HG02938 (cell line): ENCODE measurements around the gene PANX3.
A peak's percentile ranks its signal among the peaks of the same experiment; 100 is the strongest.

Experiments used
- ATAC-seq: cut with Tn5 transposase; IDR thresholded peaks from one replicate; pipeline ENCODE4 v1.9.1; 2021; ENCODE audit warnings: mild to moderate bottlenecking, moderate library complexity; ENCODE audit not compliant: unreplicated experiment

PANX3 gene

DNA sequence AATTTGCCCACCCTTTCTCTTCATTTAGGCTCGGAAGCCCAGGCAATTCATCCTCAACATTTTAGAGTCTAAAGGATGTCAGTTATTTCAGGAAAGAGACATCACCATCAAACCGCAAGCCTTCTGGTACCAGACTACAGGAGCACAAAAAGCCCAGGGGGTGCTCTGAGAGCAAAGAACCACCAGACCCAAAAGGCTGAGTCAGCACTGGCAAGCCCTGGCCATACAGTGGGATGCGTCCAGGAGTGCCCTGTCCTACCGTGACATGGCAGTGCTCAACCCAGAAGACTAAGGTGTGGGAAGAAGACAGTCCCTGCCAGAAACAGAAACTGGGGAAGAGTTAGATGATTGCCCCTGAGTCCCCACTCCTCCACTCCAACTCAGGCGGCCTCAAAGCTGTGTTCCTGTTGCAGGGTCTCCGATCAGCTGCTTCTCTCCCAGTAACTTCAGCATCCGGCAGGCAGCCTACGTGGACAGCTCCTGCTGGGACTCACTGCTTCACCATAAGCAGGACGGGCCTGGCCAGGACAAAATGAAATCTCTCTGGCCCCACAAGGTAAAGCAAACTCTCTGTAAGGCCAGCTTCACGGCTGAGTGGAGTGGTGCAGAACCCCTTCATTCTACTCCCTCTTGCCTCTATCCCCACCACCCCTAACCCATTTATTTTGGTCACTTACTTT, 1.5 kb downstream of the PANX3 start:
- ATAC-seq = no peak

DNA sequence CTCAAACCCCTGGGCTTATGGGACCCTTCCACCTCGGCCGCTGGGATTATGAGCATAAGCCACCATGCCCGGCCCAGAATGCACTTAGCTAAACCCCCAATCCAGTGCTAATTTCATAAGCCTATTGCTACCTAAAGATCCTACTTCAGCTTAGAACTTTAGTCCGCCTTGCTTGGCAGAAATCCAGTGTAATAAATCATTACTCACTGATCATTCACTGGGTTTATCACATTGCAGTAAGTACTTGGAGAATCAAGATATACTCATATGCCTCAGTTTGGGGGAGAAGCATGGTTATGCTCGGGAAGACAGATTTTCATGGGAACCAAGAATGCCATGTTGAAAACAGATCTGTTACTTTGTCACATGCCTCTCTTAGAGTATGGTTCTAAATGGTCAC, 7.6 kb downstream of the PANX3 start:
- ATAC-seq = no peak

GRCh38 chr11:124622531-124623451, 11.6 kb downstream of the PANX3 start, which contains the start of gene TBRG1:
TSS of gene TBRG1 (plus strand) at chr11:124622864. CDS start at chr11:124623084, 220 bp downstream.
- ATAC-seq = peak; percentile 96

GRCh38 chr11:124623861-124624525, 12.8 kb downstream of the PANX3 start:
- ATAC-seq = no peak

DNA sequence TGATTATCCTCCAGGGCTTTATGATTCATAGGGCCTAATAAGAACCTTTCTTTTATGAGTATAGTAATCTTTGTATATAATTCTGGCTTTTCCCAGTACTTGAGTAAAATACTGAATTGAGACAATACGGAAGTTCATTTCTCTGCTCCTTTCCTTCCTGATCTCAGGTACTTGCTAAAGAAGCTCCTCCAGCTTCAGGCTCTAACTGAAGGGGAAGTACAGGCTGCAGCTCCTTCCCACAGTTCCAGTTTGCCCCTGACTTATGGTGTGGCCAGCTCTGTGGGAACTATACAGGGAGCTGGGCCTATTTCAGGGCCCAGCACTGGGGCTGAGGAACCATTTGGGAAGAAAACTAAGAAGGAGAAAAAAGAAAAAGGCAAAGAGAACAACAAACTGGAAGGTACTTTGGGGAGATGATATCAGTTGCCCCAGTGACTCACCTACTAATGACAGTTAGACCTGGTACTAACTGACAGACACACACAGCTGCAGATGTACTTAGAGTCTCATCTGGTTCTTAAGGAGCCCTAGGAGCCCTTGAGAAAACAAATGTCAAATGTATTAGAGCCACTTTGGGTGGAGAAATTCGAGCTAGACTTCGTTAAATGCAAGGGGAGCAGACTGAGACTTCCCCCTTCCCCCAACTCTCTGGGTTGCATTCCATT, 14.4 kb downstream of the PANX3 start:
- ATAC-seq = no peak

DNA sequence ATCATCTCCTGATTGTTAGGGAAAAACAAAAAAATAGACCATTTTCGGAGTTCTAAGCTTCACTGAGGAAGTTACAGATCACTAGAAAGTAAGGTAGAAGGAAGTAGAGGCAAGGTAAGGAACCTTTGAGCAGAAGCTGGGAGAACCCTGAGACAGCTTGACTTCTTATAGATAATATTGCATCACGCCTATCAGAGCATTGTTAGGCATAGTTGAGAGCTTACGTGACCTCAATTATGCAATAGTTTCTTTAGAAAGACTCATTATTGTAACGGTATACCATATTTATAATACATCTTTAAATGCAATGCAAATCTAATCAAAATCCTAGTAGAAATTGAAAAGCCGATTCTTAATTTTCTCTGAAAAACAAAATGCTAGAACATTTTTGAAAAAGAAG, 16.3 kb downstream of the PANX3 start:
- no peak for ATAC-seq

DNA sequence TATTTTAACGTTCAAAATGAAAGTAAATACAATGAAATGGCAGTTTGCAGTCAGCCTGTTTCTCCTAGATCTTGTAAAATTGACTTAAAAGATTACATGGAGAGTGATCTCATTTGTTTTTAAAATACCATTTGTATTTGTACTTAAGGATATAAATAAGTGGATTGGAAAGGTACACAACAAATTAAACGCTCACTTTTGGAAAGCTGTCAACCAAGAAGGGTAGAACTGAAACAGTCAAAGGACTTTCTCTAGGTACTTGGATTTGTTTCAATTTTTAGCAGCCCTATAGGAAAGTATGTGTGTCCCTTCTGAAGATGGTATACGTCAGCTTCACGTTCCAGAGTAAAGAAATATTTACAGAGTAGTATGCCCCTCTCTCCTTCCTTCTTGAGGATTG, 18.7 kb downstream of the PANX3 start:
- no peak for ATAC-seq

GRCh38 chr11:124633355-124633754, 22.1 kb downstream of the PANX3 start:
- no peak for ATAC-seq

- no peak for ATAC-seq
Measured at GRCh38 chr11:124635932-124636331, 24.7 kb downstream of the PANX3 start.

GRCh38 chr11:124638500-124638899, 27.3 kb downstream of the PANX3 start:
- ATAC-seq = no peak

DNA sequence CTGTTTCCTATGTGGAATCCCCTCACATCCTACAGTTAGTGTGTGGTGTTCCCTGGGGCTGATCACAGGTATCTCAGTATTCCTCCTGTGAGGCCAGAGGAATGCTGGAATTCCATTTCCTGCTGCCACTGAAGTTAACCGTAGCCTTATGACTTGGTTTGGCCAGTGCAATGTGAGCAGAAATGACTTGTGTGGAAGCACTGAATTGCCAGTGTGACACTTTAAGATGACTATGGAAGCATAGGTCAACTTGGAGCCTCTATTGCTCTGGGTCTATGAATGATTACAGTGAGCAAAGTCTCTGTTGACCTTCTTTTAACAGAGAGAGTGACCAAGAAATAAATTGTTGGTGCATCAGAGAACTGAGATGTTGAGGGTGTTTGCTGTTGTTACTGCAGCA, 28.0 kb downstream of the PANX3 start:
- ATAC-seq = no peak

GRCh38 chr11:124640666-124641065, 29.4 kb downstream of the PANX3 start:
- ATAC-seq = no peak

GRCh38 chr11:124642628-124643027, 31.4 kb downstream of the PANX3 start:
- ATAC-seq = no peak

GRCh38 chr11:124643042-124643604, 31.9 kb downstream of the PANX3 start:
- no peak for ATAC-seq

DNA sequence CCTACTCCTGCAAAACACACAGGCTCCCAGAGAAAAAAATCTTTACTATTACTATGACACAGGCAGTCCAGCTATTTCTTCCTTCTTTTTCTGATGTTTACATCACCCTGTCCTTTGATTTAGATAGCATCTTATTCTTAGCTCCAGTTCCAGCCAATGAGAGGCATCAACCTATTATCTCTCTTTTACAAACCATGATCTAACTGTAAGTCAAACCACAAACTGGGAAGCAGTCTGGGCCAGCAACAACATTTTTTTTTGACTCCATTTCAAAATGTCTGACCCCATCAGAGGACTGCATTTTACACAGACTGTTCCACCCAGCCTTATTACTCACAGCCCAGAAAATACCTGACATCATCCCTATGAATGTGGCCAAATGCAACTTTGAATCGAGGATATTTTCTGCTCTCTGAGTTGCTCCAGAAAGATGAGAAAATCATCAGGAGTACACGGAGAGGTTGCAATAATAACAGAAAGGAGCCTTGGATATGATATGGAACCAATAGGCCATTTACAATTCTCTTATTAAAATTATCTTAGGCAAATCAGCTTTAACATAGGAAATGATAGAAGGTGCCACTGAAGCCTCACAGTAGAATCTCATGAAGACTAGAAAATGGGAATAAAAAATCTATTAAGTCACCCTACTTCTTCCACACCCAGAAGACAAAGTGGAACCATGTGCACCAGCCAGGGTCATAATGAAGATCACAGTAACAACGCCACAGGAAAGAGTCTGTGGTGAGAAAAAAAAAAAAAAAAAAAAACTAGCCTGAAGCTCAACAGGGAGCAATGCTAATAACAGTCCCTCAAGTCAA, 32.6 kb downstream of the PANX3 start:
- no peak for ATAC-seq

DNA sequence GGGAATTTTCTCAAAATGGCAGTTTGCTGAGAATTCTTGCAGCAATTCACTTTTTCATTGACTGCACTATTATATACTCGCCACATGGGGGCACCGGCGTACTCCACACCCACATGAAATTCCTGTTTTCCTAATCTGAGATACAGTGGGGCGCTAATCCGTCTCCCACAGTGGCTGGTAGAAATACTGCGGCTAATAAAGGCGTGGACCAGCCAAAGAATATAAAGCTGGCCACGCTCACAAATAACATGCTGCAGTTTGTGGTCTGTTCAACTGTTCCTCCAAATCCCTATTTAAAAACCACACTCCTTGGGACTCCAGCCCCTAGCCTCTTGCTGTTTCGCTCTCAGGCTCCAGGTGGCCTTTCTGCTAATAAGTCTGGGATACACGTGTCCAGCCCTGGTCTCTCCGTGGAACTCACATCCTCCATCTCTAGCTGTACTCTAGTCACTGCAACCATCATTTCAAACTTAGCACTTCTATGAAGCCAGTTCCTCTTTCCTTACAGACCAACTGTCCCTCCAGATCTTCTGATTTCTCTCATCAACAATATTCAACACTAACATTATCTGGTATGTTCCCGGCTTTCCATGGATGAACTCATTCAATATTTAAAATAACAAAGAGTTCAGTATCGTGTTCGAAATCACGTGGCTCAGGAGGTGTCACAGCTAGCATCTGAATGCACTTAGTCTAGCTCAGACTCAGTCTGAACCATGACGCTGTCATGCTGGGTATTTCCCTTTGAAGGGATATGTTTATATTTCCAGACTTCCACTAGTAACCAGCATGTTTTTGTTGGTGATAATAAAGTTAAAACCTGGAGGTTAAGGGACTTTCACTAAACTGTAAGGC, 33.4 kb downstream of the PANX3 start:
- peak; percentile 61 for ATAC-seq

DNA sequence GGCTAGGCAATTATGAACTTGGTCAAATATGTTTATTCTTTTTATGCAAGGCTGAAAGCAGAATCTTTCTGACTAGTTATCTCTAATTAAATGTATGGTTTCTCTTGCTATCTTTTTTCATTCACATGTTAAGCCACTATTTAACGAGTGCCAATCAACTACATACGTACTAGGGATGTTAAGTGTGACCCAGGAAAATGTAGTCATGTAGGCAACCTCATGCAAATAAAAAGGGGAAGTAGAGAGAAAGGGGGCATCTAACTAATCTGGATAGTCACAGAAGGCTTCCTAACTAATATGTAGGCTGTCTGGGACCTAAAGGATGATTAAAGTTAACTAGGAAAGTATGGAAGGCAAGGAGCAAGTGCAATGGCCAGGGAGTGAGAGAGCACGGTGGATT, 34.9 kb downstream of the PANX3 start:
- no peak for ATAC-seq

- ATAC-seq = no peak
Measured at GRCh38 chr11:124648610-124649009, 37.4 kb downstream of the PANX3 start.
